ENCODE measurements around the gene FAM117A. TPM values are rescaled to one million over a fixed set of nuclear protein-coding genes. Genes with fewer than 3 reads are reported as not detected.

The FAM117A gene
- total RNA-seq, 1 donor from 2014 or later: 3.3 TPM

DNA sequence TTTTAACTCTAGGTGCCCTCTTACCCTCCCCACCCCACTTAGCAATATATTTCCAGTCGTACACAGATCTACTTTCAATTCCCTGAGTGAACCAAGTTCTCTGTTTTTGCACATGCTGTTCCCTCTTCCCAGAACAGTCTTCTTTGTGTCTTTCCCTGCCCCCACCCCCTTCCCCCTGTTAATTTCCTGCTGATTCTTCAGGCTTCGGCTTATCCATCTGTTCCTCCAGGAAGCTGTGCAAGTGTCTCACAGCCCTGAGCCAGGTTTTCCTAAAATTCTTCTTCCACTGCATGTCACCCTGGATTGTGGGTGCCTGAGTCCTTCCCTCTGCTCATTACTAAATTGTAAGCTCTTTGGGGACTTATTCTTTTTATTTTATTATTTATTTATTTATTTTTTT is 73.7 kb downstream of the FAM117A start:
- DNase-seq (ENCODE audit: low spot score): no peak
- TF ChIP-seq, protein P1, sequence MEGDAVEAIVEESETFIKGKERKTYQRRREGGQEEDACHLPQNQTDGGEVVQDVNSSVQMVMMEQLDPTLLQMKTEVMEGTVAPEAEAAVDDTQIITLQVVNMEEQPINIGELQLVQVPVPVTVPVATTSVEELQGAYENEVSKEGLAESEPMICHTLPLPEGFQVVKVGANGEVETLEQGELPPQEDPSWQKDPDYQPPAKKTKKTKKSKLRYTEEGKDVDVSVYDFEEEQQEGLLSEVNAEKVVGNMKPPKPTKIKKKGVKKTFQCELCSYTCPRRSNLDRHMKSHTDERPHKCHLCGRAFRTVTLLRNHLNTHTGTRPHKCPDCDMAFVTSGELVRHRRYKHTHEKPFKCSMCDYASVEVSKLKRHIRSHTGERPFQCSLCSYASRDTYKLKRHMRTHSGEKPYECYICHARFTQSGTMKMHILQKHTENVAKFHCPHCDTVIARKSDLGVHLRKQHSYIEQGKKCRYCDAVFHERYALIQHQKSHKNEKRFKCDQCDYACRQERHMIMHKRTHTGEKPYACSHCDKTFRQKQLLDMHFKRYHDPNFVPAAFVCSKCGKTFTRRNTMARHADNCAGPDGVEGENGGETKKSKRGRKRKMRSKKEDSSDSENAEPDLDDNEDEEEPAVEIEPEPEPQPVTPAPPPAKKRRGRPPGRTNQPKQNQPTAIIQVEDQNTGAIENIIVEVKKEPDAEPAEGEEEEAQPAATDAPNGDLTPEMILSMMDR (IDR thresholded peaks at IDR 0.05): no peak
- Mint-ChIP-seq H3K27me3 (ENCODE audit: low read depth) (no peaks in the 10 kb centered on the region), H3K4me3 (ENCODE audit: unreplicated experiment) (no peak overlapping the region), H3K27ac (ENCODE audit: unreplicated experiment) (no peak overlapping the region), H3K4me1 (ENCODE audit: low read depth) (peaks cover 46% of the 10 kb centered on the region), H3K9me3 (ENCODE audit: low read depth) (no peaks in the 10 kb centered on the region), H3K36me3 (ENCODE audit: low read depth) (no peaks in the 10 kb centered on the region)

DNA sequence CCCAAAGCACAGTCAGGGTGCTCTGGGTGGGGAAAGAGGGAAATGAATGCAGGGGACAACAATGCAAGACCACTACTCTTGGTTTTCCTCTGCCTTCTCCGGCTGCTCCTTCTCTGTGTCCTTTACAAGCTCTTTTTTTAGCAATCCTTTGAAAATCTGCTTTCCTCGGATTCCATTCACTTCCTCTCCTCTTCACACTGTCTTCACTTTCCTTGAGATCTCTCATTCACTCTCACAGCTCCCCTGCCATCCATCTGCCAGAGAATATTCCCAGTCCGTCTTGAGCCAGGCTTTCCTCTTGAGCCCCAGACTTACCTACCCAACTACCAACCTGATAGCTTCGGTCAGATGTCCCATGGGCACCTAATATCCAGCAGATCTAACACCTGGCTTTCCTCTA is 75.1 kb downstream of the FAM117A start:
- Mint-ChIP-seq H3K27ac (ENCODE audit: unreplicated experiment) (peak overlapping the region; percentile 15), H3K4me1 (ENCODE audit: low read depth) (peaks cover 42% of the 10 kb centered on the region), H3K4me3 (ENCODE audit: unreplicated experiment) (no peak overlapping the region), H3K27me3 (ENCODE audit: low read depth) (no peaks in the 10 kb centered on the region), H3K36me3 (ENCODE audit: low read depth) (no peaks in the 10 kb centered on the region), H3K9me3 (ENCODE audit: low read depth) (no peaks in the 10 kb centered on the region)
- TF ChIP-seq, protein P1 (IDR thresholded peaks at IDR 0.05): no peak
- DNase-seq (ENCODE audit: low spot score): no peak

DNA sequence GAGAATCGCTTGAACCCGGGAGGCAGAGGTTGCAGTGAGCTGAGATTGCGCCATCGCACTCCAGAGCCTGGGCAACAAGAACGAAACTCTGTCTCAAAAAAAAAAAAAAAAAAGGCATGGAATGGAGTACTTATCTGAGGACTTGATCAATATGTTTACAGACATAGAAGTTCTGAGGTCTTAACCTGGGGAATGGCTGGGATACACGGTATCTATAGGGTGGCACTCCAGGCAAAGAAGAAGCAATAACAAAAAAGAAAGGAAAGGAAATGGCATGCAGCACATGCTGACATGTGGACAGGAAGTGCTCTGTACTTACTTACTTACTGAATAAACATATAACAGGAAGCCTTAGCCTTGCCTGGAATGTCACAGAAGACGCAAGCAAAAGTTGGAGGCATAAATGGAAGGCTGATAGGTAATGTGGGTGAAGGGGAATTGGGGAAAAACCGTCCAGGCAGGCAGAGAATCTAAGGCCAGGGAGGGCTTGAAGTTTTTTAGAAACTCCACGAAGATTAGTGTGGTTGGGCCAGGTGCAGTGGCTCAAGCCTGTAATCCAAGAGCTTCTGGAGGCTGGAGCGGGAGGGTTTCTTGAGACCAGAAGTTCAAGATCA is 75.9 kb downstream of the FAM117A start:
- Mint-ChIP-seq H3K27me3 (ENCODE audit: low read depth) (no peaks in the 10 kb centered on the region), H3K27ac (ENCODE audit: unreplicated experiment) (peak overlapping the region; percentile 69), H3K4me3 (ENCODE audit: unreplicated experiment) (no peak overlapping the region), H3K9me3 (ENCODE audit: low read depth) (no peaks in the 10 kb centered on the region), H3K36me3 (ENCODE audit: low read depth) (no peaks in the 10 kb centered on the region), H3K4me1 (ENCODE audit: low read depth) (peaks cover 42% of the 10 kb centered on the region)
- TF ChIP-seq, protein P1 (IDR thresholded peaks at IDR 0.05): no peak
- peak; percentile 9 for DNase-seq (ENCODE audit: low spot score)

DNA sequence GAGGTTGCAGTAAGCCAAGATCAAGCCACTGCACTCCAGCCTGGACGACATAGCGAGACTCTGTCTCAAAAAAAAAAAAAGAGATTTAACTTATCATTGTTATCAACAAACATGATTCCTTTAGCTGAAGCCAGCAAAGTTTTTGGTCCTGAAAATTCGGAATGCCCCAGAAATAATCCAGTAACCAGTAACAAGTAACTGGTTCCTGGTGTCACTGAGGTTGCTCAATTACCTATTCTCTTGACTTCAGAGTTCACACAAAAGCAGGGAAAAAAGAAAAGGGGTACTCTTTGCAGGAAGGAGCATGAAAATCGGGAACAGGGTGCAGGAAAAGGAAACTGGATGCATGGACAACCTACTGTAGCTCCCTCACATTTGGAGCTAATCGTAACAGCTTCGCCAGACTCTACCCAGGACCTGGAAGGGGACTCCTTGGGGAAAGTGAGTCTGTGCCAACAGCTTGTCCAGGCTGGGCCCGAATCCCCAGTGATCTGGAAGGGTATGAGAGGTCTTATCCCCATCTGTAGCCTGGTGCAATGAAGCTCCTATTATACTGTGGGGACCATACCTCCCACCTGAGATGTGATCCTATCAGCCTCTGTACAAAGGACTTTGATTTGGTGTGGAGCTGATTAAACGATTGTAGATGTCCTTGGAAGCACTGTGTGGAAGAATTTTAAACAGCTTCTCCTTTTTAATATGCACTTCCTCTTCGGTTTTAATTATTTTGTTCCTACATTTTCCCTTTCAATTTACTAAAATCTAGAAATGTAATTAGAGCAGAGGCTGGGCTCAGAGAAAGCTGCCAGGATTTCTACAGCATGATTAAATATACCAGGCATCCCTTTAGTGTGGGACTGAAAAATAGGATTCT is 82.6 kb downstream of the FAM117A start:
- Mint-ChIP-seq H3K27me3 (ENCODE audit: low read depth) (no peaks in the 10 kb centered on the region), H3K27ac (ENCODE audit: unreplicated experiment) (no peak overlapping the region), H3K36me3 (ENCODE audit: low read depth) (no peaks in the 10 kb centered on the region), H3K4me1 (ENCODE audit: low read depth) (peaks cover 11% of the 10 kb centered on the region), H3K4me3 (ENCODE audit: unreplicated experiment) (no peak overlapping the region), H3K9me3 (ENCODE audit: low read depth) (no peaks in the 10 kb centered on the region)
- TF ChIP-seq, protein P1 (IDR thresholded peaks at IDR 0.05): no peak
- DNase-seq (ENCODE audit: low spot score): no peak

DNA sequence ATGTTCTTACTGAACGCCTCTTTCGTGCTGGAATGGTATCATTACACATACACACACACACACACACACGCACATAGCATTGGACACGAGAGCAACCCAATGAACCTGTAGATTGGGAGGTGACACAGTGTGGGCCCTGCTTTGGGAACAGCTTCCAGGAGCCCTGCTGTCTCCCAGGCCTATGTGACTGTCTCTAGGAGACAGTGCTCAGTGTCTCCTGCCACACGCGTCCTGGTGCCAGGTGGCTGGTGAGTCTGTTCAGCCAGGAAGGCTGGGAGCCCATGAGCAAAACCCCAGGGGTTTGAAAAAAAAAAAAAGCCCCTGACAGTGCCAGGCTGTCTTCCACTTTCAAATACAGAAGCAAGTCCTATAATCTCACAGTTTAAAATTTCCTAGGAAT is 83.6 kb downstream of the FAM117A start:
- Mint-ChIP-seq H3K27me3 (ENCODE audit: low read depth) (no peaks in the 10 kb centered on the region), H3K27ac (ENCODE audit: unreplicated experiment) (no peak overlapping the region), H3K9me3 (ENCODE audit: low read depth) (no peaks in the 10 kb centered on the region), H3K4me1 (ENCODE audit: low read depth) (peaks cover 22% of the 10 kb centered on the region), H3K4me3 (ENCODE audit: unreplicated experiment) (no peak overlapping the region), H3K36me3 (ENCODE audit: low read depth) (peaks cover under 1% of the 10 kb centered on the region)
- TF ChIP-seq, protein P1 (IDR thresholded peaks at IDR 0.05): no peak
- DNase-seq (ENCODE audit: low spot score): no peak

Measured in chondrocyte (in vitro differentiated cells).